GM21723 (cell line): Measurements from ENCODE around the gene SMIM28.
"Not testable (repeated sequence)": the region's sequence is repeated elsewhere in the genome, so short reads cannot be mapped to it uniquely, and the experiment has no call there.

Experiments
- ATAC-seq: cut with Tn5 transposase; IDR thresholded peaks from one replicate; pipeline ENCODE4 v1.9.1; 2021; ENCODE audit warnings: mild to moderate bottlenecking, moderate library complexity; ENCODE audit not compliant: unreplicated experiment

SMIM28 gene

DNA sequence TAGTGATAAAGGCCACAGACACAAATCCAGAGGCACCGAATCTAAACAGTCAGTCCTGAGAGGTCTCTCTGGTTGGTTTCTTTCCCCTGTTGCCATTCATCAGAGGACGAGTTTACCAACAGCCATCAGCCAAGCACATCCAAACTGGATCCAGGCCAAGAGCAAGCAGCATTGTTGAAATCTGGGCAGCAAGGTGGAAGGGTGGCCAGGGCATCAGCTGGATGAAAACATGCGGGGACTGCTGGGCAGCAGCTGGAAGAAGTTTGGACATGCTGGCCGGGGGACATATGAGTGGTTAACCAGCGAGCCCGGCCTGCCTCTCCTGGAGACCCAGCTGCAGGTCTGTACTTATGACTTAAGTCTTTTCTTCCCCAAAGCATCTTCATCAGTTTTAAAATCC, at the start of gene SMIM28:
SMIM28 (plus strand) TSS at position 62 of the 400 bp plus-strand sequence; CDS start at position 230, 168 bp downstream.
- no peak for ATAC-seq

GRCh38 chr6:138328210-138328609, 49.5 kb upstream of the SMIM28 start:
- ATAC-seq, result no peak

GRCh38 chr6:138330763-138331162, 46.9 kb upstream of the SMIM28 start:
- no peak for ATAC-seq

GRCh38 chr6:138331444-138331843, 46.3 kb upstream of the SMIM28 start:
- no peak for ATAC-seq

- ATAC-seq, result no peak
Measured at GRCh38 chr6:138331984-138332383, 45.7 kb upstream of the SMIM28 start.

DNA sequence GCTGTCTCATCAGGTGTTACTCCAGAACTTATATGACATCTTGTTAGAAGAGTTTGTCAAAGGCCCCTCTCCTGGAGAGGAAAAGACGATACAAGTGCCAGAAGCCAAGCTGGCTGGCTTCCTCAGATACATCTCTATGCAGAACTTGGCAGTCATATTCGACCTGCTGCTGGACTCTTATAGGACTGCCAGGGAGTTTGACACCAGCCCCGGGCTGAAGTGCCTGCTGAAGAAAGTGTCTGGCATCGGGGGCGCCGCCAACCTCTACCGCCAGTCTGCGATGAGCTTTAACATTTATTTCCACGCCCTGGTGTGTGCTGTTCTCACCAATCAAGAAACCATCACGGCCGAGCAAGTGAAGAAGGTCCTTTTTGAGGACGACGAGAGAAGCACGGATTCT, 43.7 kb upstream of the SMIM28 start:
- ATAC-seq, result no peak

DNA sequence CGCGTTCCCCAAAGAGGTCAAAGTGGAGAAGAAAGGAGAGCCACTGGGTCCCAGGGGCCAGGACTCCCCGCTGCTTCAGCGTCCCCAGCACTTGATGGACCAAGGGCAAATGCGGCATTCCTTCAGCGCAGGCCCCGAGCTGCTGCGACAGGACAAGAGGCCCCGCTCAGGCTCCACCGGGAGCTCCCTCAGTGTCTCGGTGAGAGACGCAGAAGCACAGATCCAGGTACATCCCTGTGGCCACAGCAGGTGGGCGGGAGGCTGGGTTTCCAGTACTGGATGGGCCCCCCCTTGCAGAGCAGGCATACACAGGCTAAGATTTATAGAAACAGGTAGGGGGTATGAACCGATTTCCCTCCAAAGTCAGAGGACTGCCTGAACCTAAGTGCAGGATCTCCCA, 42.7 kb upstream of the SMIM28 start:
- no peak for ATAC-seq

DNA sequence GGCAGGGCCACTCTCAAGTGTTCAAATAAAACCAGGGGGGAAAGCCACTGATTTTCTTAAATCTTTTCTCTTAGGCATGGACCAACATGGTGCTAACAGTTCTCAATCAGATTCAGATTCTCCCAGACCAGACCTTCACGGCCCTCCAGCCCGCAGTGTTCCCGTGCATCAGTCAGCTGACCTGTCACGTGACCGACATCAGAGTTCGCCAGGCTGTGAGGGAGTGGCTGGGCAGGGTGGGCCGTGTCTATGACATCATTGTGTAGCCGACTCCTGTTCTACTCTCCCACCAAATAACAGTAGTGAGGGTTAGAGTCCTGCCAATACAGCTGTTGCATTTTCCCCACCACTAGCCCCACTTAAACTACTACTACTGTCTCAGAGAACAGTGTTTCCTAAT, 41.5 kb upstream of the SMIM28 start:
- no peak for ATAC-seq

DNA sequence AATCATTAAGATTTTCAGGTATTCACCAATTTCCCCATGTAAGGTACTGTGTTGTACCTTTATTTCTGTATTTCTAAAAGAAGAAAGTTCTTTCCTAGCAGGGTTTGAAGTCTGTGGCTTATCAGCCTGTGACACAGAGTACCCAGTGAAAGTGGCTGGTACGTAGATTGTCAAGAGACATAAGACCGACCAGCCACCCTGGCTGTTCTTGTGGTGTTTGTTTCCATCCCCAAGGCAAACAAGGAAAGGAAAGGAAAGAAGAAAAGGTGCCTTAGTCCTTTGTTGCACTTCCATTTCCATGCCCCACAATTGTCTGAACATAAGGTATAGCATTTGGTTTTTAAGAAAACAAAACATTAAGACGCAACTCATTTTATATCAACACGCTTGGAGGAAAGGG, 40.6 kb upstream of the SMIM28 start:
- ATAC-seq, result no peak

DNA sequence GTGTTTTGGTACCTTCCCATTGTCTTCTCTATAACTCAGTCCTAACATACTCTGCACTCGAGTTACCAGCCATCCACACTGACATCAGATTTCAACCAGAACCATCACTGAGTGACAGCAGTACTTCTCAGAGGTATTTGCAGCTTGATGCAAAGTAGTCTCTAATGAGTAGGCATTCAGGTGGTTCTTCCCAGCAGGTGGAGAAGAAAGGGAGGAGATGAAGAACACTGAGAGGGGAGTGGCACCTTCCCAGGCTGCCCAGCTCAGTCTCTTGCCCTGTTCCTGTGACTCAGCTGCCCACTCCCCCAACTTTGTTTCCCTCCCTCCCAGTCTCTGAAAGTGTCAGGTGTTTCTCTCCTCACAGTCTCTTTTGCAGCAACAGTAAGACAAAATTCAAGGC, 38.7 kb upstream of the SMIM28 start:
- no peak for ATAC-seq

GRCh38 chr6:138341176-138341575, 36.5 kb upstream of the SMIM28 start:
- no peak for ATAC-seq

DNA sequence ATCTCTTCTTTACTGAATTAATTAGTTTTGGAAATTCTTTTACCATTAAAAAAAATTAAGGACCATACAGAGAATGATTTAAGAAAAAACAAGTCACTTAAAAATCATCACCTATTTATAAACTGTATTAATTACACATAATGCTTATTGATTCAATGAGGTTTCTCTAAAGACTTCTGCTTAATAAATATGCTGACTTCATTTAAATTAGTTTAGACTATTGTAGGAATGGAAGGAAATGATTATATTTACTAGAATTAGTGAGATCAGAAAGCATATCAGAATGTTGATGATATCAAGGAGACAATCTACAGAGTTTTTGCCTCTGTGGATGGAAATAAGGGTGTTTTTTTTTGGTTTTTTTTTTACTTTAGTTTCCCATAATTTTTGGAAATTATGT, 34.6 kb upstream of the SMIM28 start:
- no peak for ATAC-seq

DNA sequence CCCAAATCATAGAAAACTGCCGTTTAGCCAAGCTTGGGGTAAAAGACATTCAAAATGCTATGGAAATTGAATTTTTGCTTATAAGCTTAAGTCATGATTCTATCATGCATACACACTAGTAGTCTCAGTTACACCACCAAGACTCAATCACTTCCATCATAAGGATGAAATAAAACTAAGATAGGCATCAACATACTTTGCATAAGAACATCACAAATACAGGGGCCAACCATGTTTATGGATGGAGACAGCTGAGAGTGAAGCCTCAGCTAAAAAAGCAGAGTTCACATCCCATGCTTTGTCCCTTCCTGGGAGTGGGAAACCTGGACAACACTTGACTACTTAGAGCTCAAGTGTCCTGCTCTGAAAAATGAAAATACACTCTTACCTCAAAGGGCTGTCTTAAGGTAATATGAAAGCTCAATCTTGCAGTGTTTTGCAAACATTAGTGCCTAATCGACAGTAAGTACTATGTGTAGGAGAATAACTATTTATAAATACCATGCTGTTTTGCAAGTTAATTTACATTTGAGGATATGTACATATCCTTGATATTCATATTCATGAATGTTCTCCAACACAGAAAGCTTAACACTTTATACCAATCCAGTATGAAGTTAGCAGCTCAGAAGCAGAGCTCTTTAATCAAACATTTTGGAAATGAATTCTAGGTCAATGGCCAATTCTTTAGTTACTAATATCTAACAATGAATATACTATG, 32.0 kb upstream of the SMIM28 start:
- no peak for ATAC-seq

- no peak for ATAC-seq
Measured at GRCh38 chr6:138346302-138347195, 31.2 kb upstream of the SMIM28 start.

GRCh38 chr6:138347864-138348263, 29.8 kb upstream of the SMIM28 start:
- no peak for ATAC-seq

DNA sequence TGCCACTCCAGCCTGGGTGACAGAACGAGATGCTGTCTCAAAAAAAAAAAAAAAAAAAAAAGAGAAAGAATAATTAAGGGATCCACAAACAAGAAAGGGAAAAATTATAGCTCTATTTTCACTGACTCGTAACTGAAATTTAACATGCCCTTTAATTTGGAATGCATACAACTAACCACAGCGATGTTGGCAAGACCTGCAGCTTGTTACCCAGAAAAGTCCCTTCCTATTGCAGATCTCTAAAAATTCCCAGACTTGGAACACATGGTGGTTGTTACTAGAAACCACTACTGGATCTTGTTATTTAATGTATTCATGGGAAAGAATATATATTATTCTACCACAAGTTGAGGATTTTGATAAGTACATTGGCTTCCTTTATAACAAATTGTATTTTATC, 27.8 kb upstream of the SMIM28 start:
- no peak for ATAC-seq

DNA sequence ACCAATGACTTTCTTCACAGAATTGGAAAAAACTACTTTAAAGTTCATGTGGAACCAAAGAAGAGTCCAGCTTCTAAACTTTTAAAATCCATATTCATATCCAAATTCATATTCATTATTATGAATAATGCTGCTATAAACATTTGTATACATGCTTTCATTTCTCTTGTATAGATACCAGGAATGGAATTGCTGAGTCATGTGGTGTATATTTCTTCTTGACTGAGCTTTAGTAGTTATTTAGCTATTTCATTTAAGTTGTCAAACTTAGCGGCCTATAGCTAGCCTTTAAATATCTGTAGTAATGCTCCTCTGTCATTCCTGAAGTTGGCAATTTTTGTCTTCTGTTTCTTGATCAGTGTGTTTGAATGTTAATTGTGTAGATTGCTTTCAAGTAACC, 19.8 kb upstream of the SMIM28 start:
- no peak for ATAC-seq

DNA sequence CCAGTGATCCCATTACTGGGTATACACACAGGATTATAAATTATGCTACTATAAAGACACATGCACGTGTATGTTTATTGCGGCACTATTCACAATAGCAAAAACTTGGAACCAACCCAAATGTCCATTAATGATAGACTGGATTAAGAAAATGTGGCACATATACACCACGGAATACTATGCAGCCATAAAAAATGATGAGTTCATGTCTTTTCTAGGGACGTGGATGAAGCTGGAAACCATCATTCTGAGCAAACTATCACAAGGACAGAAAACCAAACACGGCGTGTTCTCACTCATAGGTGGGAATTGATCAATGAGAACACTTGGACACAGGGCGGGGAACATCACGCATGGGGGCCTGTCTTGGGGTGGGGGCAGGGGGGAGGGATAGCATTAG, 9.0 kb upstream of the SMIM28 start:
- ATAC-seq, result not testable (repeated sequence)

DNA sequence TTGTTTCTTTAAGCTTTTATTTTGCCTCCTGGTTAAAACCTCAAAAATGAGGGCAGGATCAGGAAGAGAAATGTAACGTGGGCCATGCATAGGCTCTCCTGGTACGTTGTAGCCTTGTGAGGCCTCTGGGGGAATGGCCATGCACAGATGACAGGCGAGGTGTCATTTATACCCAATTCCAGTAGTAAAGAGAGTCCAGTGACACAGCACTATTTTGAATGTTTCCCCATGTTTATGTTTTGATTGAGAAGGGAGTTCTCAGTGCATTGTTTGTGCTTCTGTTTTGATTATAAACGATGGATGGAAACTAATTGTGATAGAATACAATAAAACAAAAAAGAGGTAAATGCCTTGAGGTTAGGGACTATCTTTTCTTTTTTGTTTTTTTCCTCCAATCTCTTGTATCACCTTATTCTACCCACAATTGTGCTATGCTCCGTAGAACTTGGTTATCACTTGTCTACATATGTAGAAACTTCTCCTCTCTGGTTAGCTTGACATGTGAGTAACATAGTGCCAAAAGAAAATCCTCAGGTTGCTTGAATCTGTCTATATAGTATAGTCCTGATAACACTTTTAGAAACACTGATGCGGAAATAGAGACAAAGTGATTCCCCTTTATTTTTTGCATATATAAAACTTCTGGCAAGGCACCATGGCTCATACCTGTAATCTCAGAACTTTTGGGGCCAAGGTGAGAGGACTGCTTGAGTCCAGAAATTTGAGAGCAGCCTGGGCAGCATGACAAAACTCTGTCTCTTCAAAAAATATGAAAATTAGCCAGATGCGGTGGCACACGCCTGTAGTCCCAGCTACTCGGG, 6.9 kb upstream of the SMIM28 start:
- no peak for ATAC-seq

DNA sequence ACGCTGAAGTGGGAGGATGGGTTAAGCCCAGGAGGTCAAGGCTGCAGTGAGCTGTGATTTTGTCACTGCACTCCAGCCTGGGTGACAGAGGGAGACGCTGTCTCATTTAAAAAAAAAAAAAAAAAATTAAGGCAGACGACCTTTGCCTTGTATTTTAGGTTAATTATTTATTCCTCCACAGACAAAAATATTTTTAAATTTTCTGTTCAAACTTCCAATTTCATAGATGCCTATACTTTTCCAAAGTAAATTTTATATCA, 6.3 kb upstream of the SMIM28 start:
- no peak for ATAC-seq

DNA sequence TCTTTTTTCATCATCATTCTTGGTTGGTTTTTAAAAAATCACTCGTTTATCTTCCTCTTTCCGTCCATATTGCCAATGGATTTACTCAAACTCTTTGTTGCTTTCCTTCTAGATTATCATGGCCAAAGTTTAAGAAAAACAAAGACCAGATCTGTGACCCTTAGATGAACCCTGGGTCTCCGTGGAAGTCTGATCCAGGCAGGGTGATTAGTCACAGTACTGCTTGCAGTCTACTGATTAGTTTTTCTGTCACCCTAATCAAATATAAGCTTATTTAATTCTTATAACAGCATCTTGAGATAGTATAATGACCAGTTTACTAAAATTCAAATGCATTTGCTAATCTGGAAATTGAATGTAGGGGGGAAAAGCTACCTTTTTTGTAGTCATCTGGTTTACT, 6.0 kb upstream of the SMIM28 start:
- ATAC-seq, result no peak
